GM12892 (cell line): Measurements from ENCODE around the gene SMOC2.

ENCODE experiments used
- POLR2A ChIP-seq: IDR thresholded peaks from 2 replicates; pipeline ENCODE4 v1.6.1; 2011; ENCODE audit warnings: low read depth, low read length, control low read depth
- POLR2AphosphoS5 ChIP-seq: IDR thresholded peaks from 2 replicates; pipeline ENCODE4 v1.6.1; 2011; ENCODE audit warnings: low read depth, low read length, control low read depth

GRCh38 chr6:168645326-168645725, 204.3 kb downstream of the SMOC2 start:
- no peak for TF ChIP-seq POLR2A
- TF ChIP-seq POLR2AphosphoS5: no peak
